Measurements from ENCODE around the gene ST6GALNAC3. TPM values are rescaled to one million over a fixed set of nuclear protein-coding genes. Genes with fewer than 3 reads are reported as not detected.

The ST6GALNAC3 gene
- total RNA-seq, 4 donors from 2014 or later = 1.00 to 5.7 (median 1.9) TPM; not detected in 1

GRCh38 chr1:76317299-76317900 is 242.9 kb downstream of the ST6GALNAC3 start:
- no peaks in the 10 kb centered on the region for H3K27me3 ChIP-seq
- no peaks in the 10 kb centered on the region for H3K4me1 ChIP-seq
- intact Hi-C loops (cut with DNase I; ENCODE audit: low total_unique reads) (no loop called here), in situ Hi-C loops (cut with MboI; ENCODE audit: low pct_ligation_motif_present in 1 of 4, low pct_unique_long_range_greater_than_20kb in 1 of 4, low sequenced_read_pairs in 3 of 4) (no loop called here)
- no peak overlapping the region for H3K27ac ChIP-seq
- H3K4me3 ChIP-seq = no peak overlapping the region
- H3K36me3 ChIP-seq = no peaks in the 10 kb centered on the region
- DNase-seq = no peak
- H3K9me3 ChIP-seq = no peaks in the 10 kb centered on the region
- no peak for TF ChIP-seq CTCF (IDR thresholded peaks at IDR 0.05)
- no peak for TF ChIP-seq POLR2A (IDR thresholded peaks at IDR 0.05)
- TF ChIP-seq POLR2AphosphoS5 (IDR thresholded peaks at IDR 0.05) = no peak
- TF ChIP-seq EP300 (IDR thresholded peaks at IDR 0.05; ENCODE audit: low read depth) = no peak
- WGBS, 2 donors (ENCODE audit: low coverage in 1 of 2) = 76 to 96% methylated on average over 2 of the region's 2 CpGs

- no peaks in the 10 kb centered on the region for H3K9me3 ChIP-seq
- TF ChIP-seq EP300 (IDR thresholded peaks at IDR 0.05; ENCODE audit: low read depth) (no peak), POLR2AphosphoS5 (IDR thresholded peaks at IDR 0.05) (no peak), CTCF (IDR thresholded peaks at IDR 0.05) (peak; percentile 82 to 96 (median 86))
- H3K4me1 ChIP-seq = no peaks in the 10 kb centered on the region
- DNase-seq = peak; percentile 26
- 0 to 17% methylated on average over 3 of the region's 3 CpGs for WGBS, 2 donors (ENCODE audit: low coverage in 1 of 2)
- in situ Hi-C loops (cut with MboI; ENCODE audit: low pct_ligation_motif_present in 1 of 4, low pct_unique_long_range_greater_than_20kb in 1 of 4, low sequenced_read_pairs in 3 of 4) = no loop called here
- no peaks in the 10 kb centered on the region for H3K27me3 ChIP-seq
- no peak overlapping the region for H3K4me3 ChIP-seq
- H3K27ac ChIP-seq = no peak overlapping the region
- intact Hi-C loops (cut with DNase I; ENCODE audit: low total_unique reads) = no loop called here
- no peaks in the 10 kb centered on the region for H3K36me3 ChIP-seq
Observed at GRCh38 chr1:76330991-76331603, 256.6 kb downstream of the ST6GALNAC3 start.

- H3K36me3 ChIP-seq = no peaks in the 10 kb centered on the region
- TF ChIP-seq EP300 (IDR thresholded peaks at IDR 0.05; ENCODE audit: low read depth) (no peak), CTCF (IDR thresholded peaks at IDR 0.05) (no peak), POLR2AphosphoS5 (IDR thresholded peaks at IDR 0.05) (no peak), POLR2A (IDR thresholded peaks at IDR 0.05) (no peak)
- in situ Hi-C loops (cut with MboI; ENCODE audit: low pct_ligation_motif_present in 1 of 4, low pct_unique_long_range_greater_than_20kb in 1 of 4, low sequenced_read_pairs in 3 of 4) = no loop called here
- no peaks in the 10 kb centered on the region for H3K4me1 ChIP-seq
- H3K27me3 ChIP-seq = no peaks in the 10 kb centered on the region
- intact Hi-C loops (cut with DNase I; ENCODE audit: low total_unique reads) = no loop called here
- H3K4me3 ChIP-seq = no peak overlapping the region
- H3K9me3 ChIP-seq = no peaks in the 10 kb centered on the region
- no peak for DNase-seq
- no peak overlapping the region for H3K27ac ChIP-seq
Observed at GRCh38 chr1:76335882-76336281, 261.3 kb downstream of the ST6GALNAC3 start.

- Histone ChIP-seq H3K4me1 (no peaks in the 10 kb centered on the region), H3K9me3 (no peaks in the 10 kb centered on the region), H3K36me3 (no peaks in the 10 kb centered on the region), H3K27ac (no peak overlapping the region), H3K27me3 (no peaks in the 10 kb centered on the region), H3K4me3 (no peak overlapping the region)
- DNase-seq = peak; percentile 8
- no peak for TF ChIP-seq EP300 (IDR thresholded peaks at IDR 0.05; ENCODE audit: low read depth)
- no peak for TF ChIP-seq POLR2AphosphoS5 (IDR thresholded peaks at IDR 0.05)
- TF ChIP-seq POLR2A (IDR thresholded peaks at IDR 0.05) = no peak
- TF ChIP-seq CTCF (IDR thresholded peaks at IDR 0.05) = no peak
- WGBS, 2 donors (ENCODE audit: low coverage in 1 of 2) = 69% methylated on average over 8 of the region's 8 CpGs; no CpG with 5 or more reads in 1 of the 2 donors
- in situ Hi-C loops (cut with MboI; ENCODE audit: low pct_ligation_motif_present in 1 of 4, low pct_unique_long_range_greater_than_20kb in 1 of 4, low sequenced_read_pairs in 3 of 4) (no loop called here), intact Hi-C loops (cut with DNase I; ENCODE audit: low total_unique reads) (no loop called here)
Observed at GRCh38 chr1:76336931-76337371, 262.4 kb downstream of the ST6GALNAC3 start.
